H1 (cell line): Measurements from ENCODE around the gene SMAP1.

Experiments
- KDM1A ChIP-seq: fragments of 200-600, 300-600 bp; sonication (generic); IDR thresholded peaks from 2 replicates; pipeline ENCODE4 v1.7.1; 2016; ENCODE audit warnings: mild to moderate bottlenecking, low read length, borderline replicate concordance
- POLR2A ChIP-seq, 2 experiments: IDR thresholded peaks; 1 replicate in 1 of 2; 2 replicates in 1 of 2; pipeline ENCODE4 v1.6.1; 2011; ENCODE audit warnings: low read depth in 2 of 2, low read length in 2 of 2, mild to moderate bottlenecking in 2 of 2; ENCODE audit errors: control extremely low read depth in 1 of 2
- SUZ12 ChIP-seq: fragments of 200-600 bp; sonication (generic); IDR thresholded peaks from 2 replicates; pipeline ENCODE4 v1.6.1; 2012; ENCODE audit warnings: mild to moderate bottlenecking, inconsistent platforms, low read length, moderate library complexity, mixed read lengths
- TF ChIP-seq, protein P1 (sequence below), 3 experiments: IDR thresholded peaks; 1 replicate in 2 of 3; 2 replicates in 1 of 3; pipeline versions ENCODE4 v1.5.1 to v1.6.1; 2011; ENCODE audit warnings: low read length in 3 of 3, mild to moderate bottlenecking in 3 of 3, inconsistent platforms in 2 of 3, low read depth in 1 of 3, moderate library complexity in 1 of 3; ENCODE audit not compliant: insufficient read depth in 1 of 3; ENCODE audit errors: control extremely low read depth in 1 of 3
- TF ChIP-seq, protein P2 (sequence below): IDR thresholded peaks from 2 replicates; pipeline ENCODE4 v1.6.1; 2011; ENCODE audit warnings: low read depth, mild to moderate bottlenecking, low read length; ENCODE audit not compliant: insufficient read depth

DNA sequence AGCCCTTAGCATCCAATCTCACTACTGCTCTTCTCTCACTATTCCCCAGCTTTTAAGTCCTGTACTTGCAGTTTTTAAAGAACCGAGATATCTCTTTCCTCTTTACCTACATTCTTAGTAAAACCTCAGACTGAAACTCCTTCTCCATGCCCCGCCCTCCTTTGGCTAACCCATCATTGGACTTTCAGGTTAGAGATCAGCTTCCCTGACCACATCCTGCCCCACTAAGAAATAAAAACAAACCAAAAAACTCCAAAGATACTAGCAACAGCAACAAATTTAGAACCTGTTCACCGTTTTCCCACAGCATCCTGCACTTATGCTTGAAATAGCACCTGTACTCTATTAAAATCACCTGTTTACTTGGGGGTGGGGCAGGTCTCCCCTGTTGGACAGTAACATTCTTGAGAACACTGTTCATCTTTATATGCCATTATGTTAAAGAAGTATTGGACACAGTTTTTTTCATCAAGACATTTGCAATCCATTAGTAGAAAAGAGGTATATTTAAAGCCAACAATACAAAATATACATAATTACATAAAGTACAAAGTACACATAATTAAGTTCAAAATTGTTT is 16.3 kb upstream of the SMAP1 start:
- no peak for TF ChIP-seq KDM1A
- TF ChIP-seq, protein P1, sequence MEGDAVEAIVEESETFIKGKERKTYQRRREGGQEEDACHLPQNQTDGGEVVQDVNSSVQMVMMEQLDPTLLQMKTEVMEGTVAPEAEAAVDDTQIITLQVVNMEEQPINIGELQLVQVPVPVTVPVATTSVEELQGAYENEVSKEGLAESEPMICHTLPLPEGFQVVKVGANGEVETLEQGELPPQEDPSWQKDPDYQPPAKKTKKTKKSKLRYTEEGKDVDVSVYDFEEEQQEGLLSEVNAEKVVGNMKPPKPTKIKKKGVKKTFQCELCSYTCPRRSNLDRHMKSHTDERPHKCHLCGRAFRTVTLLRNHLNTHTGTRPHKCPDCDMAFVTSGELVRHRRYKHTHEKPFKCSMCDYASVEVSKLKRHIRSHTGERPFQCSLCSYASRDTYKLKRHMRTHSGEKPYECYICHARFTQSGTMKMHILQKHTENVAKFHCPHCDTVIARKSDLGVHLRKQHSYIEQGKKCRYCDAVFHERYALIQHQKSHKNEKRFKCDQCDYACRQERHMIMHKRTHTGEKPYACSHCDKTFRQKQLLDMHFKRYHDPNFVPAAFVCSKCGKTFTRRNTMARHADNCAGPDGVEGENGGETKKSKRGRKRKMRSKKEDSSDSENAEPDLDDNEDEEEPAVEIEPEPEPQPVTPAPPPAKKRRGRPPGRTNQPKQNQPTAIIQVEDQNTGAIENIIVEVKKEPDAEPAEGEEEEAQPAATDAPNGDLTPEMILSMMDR (IDR thresholded peaks at IDR 0.05; ENCODE audit: control extremely low read depth in 1 of 3, insufficient read depth in 1 of 3, low read depth in 1 of 3, low read length in 3 of 3), result no peak
- TF ChIP-seq, protein P2, sequence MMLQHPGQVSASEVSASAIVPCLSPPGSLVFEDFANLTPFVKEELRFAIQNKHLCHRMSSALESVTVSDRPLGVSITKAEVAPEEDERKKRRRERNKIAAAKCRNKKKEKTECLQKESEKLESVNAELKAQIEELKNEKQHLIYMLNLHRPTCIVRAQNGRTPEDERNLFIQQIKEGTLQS, result no peak
- TF ChIP-seq SUZ12, result no peak
- no peak for TF ChIP-seq POLR2A (IDR thresholded peaks at IDR 0.05; ENCODE audit: control extremely low read depth in 1 of 2, low read depth in 2 of 2, low read length in 2 of 2)
